ENCODE data around the gene SNX20. TPM values are rescaled to one million over a fixed set of nuclear protein-coding genes. Genes with fewer than 3 reads are reported as not detected.

The SNX20 gene
- total RNA-seq, 1 experiment from 2014 or later: not detected

GRCh38 chr16:50712956-50713355 lies 31.8 kb upstream of the SNX20 start:
- H3K23ac ChIP-seq (ENCODE audit: insufficient read length, low read depth, low read length): no peak overlapping the region
- H3K27me3 ChIP-seq (ENCODE audit: insufficient read depth, low read length): no peaks in the 10 kb centered on the region
- H3K18ac ChIP-seq (ENCODE audit: insufficient read length, low read depth, low read length): no peak overlapping the region
- Mint-ChIP-seq H3K4me3 (no peak overlapping the region), H3K27ac (no peak overlapping the region), H3K36me3 (ENCODE audit: insufficient read depth in 1 of 3, low read depth in 3 of 3) (no peaks in the 10 kb centered on the region), H3K4me1 (peaks cover 2 to 4% of the 10 kb centered on the region in 2 experiments; a peak in 2 of 4 replicates), H3K9me3 (no peaks in the 10 kb centered on the region), H3K27me3 (ENCODE audit: low read depth) (no peaks in the 10 kb centered on the region; the same call in 1 of the 2 replicates)
- H4K20me1 ChIP-seq (ENCODE audit: control insufficient read depth, insufficient read depth, insufficient read length): no peaks in the 10 kb centered on the region
- H4K91ac ChIP-seq (ENCODE audit: insufficient read length, low read depth, low read length): no peak overlapping the region
- H3K4ac ChIP-seq (ENCODE audit: low read depth, low read length): no peak overlapping the region
- H4K8ac ChIP-seq (replicated peaks; ENCODE audit: insufficient read length, low read depth, low read length): no peak overlapping the region
- no peaks in the 10 kb centered on the region for H3K79me1 ChIP-seq (ENCODE audit: insufficient read depth, low read depth, low read length, poor library complexity, severe bottlenecking)
- no peak overlapping the region for H2AK5ac ChIP-seq (ENCODE audit: insufficient read length, low read length)
- no peak overlapping the region for H2BK15ac ChIP-seq (ENCODE audit: low read depth, low read length)
- no peak for TF ChIP-seq CTCF (conservative IDR thresholded peaks at IDR 0.05)
- no peak overlapping the region for H2AFZ ChIP-seq (ENCODE audit: low read length)
- WGBS (ENCODE audit: extremely low coverage, insufficient read length, low lambda C conversion rate): no CpG with 5 or more reads among the region's 4 CpGs
- no peaks in the 10 kb centered on the region for H3K9me3 ChIP-seq (ENCODE audit: control insufficient read depth, low read depth, low read length)
- no peak overlapping the region for H3K4me2 ChIP-seq (ENCODE audit: insufficient read depth, insufficient read length, low read length)
- no peak overlapping the region for H2BK12ac ChIP-seq (ENCODE audit: insufficient read length, low read depth, low read length)
- no peak overlapping the region for H3T11ph ChIP-seq (ENCODE audit: low read length)
- H3K4me1 ChIP-seq (ENCODE audit: insufficient read depth, low read length): no peaks in the 10 kb centered on the region
- no peak overlapping the region for H2BK120ac ChIP-seq (ENCODE audit: low read depth, low read length, poor library complexity, severe bottlenecking)
- H3K27ac ChIP-seq (ENCODE audit: insufficient read length, low read depth, low read length): no peak overlapping the region
- H2BK20ac ChIP-seq (ENCODE audit: low read depth, low read length, poor library complexity, severe bottlenecking): no peak overlapping the region
- H2BK5ac ChIP-seq (ENCODE audit: insufficient read length, low read length): no peak overlapping the region
- no peak overlapping the region for H3K56ac ChIP-seq (ENCODE audit: insufficient read length, low read depth, low read length)
- H3K79me2 ChIP-seq (ENCODE audit: insufficient read depth, low read length): no peaks in the 10 kb centered on the region
- no peak overlapping the region for H4K5ac ChIP-seq (ENCODE audit: insufficient read length, low read depth, low read length)
- no peak for DNase-seq
- no peak overlapping the region for H3K9ac ChIP-seq (ENCODE audit: extremely low read depth, insufficient read length, low read length)
- no peaks in the 10 kb centered on the region for H3K23me2 ChIP-seq (ENCODE audit: insufficient read length, low read depth, low read length, poor library complexity, severe bottlenecking)
- H3K14ac ChIP-seq (ENCODE audit: insufficient read depth, low read length): no peak overlapping the region

All from H9 (cell line).